ENCODE measurements around the gene FNIP1.
"Not testable (repeated sequence)": the region's sequence is repeated elsewhere in the genome, so short reads cannot be mapped to it uniquely, and the experiment has no call there.

FNIP1 gene

GRCh38 chr5:131610198-131611063 is 186.4 kb downstream of the FNIP1 start:
- DNase-seq = no peak

GRCh38 chr5:131609774-131610173 is 187.0 kb downstream of the FNIP1 start:
- no peak for DNase-seq

DNA sequence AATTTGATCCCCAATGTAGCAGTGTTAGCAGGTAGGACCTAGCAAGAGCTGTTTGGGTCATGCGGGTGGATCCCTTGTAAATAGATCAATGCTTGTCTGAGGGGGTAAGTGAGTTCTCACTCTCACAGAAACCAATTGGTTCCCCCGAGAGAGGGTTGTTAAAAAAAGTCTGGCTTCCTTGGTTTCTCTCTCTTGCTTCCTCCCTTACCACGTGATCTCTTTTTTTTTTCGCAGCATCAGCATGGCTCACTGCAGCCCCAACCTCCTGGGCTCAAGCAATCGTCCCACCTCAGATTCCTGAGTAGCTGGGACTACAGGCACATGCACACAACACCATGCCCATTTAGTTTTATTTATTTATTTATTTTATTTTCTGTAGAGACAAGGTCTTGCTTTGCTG is 188.2 kb downstream of the FNIP1 start:
- no peak for DNase-seq

- peak in 1 of 51 donors; percentile 18 for DNase-seq
These were observed 188.8 kb downstream of the FNIP1 start for GRCh38 chr5:131607903-131608540.

DNA sequence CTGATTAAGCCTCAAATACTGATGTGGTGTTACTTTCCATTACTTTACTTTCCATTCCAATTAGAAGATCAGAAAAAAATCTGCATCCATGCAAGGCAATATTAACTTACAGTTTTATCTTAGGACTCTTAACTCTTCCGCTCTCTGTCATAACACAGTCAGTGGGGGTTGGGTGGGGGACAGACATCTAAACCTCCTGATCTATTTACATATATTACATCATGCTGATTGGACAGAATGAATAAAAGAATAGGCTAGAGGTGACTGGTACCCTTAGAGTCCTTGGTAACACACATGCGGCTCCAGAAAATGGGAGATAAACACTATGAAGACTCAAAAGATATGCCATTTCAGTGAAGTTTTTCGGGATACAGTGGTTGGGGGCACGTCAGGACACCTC is 189.4 kb downstream of the FNIP1 start:
- no peak for DNase-seq

DNA sequence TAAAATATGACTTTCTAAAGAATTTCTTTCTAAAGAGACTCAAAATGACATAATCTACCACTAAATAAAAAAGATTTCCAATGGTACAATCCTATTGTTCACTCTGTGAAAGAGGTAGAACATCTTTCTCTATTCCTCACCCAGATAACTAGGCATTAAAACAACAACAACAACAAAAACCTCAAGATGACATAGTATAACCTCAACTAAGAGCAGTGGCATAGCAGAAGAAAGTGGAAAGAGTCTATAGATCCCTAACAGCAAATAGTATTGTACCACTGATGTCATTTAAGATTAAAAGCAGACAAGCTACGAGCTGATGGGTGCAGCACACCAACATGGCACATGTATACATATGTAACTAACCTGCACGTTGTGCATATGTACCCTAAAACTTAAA is 191.7 kb downstream of the FNIP1 start:
- no peak for DNase-seq

- DNase-seq = no peak
These were observed 201.5 kb downstream of the FNIP1 start for GRCh38 chr5:131595088-131596033.

GRCh38 chr5:131593921-131594320 is 202.9 kb downstream of the FNIP1 start:
- no peak for DNase-seq

DNA sequence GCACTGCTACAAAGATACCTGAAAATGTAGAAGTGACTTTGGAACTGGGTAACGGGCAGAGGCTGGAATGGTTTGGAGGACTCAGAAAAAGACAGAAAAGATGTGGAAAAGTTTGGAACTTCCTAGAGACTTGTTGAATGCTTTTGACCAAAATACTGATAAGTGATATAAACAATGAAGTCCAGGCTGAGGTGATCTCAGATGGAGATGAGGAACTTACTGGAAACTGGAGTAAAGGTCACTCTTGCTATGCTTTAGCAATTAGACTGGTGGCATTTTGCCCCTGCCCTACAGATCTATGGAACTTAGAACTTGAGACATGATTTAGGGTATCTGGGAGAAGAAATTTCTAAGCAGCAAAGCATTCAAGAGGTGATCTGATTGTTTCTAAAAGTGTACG is 203.4 kb downstream of the FNIP1 start:
- not testable (repeated sequence) for DNase-seq

Measured in hypothalamus (tissue), 51 donors.